ENCODE measurements around the gene RPS19.
"Not testable (repeated sequence)": the region's sequence is repeated elsewhere in the genome, so short reads cannot be mapped to it uniquely, and the experiment has no call there.

Gene RPS19

GRCh38 chr19:41860419-41861115, 512 bp downstream of the RPS19 start:
- no peak for DNase-seq

GRCh38 chr19:41861116-41861768, 1.2 kb downstream of the RPS19 start:
- DNase-seq = no peak

- DNase-seq = no peak
Observed at GRCh38 chr19:41861846-41862245, 1.8 kb downstream of the RPS19 start.

- no peak for DNase-seq
Observed at GRCh38 chr19:41862445-41862986, 2.5 kb downstream of the RPS19 start.

- DNase-seq = no peak
Observed at GRCh38 chr19:41863209-41863931, 3.3 kb downstream of the RPS19 start.

GRCh38 chr19:41864374-41864773, 4.3 kb downstream of the RPS19 start:
- no peak for DNase-seq

- no peak for DNase-seq
Observed at GRCh38 chr19:41866284-41866683, 6.2 kb downstream of the RPS19 start.

- no peak for DNase-seq
Observed at GRCh38 chr19:41868120-41868988, 8.3 kb downstream of the RPS19 start.

- DNase-seq = no peak
Observed at GRCh38 chr19:41868989-41869300, 8.9 kb downstream of the RPS19 start.

- no peak for DNase-seq
Observed at GRCh38 chr19:41869374-41869955, 9.4 kb downstream of the RPS19 start.

GRCh38 chr19:41870401-41870873, 10.4 kb downstream of the RPS19 start:
- DNase-seq = no peak

- no peak for DNase-seq
Observed at GRCh38 chr19:41871573-41872383, 11.7 kb downstream of the RPS19 start.

- no peak for DNase-seq
Observed at GRCh38 chr19:41872384-41872774, 12.3 kb downstream of the RPS19 start.

GRCh38 chr19:41872775-41873647, 13.0 kb downstream of the RPS19 start:
- no peak for DNase-seq

- not testable (repeated sequence) for DNase-seq
Observed at GRCh38 chr19:41875973-41876372, 15.9 kb downstream of the RPS19 start.

- no peak for DNase-seq
Observed at GRCh38 chr19:41876847-41877832, 17.1 kb downstream of the RPS19 start, which contains the start of gene CD79A. CD79A (plus strand) TSS chr19:41877279; CDS start chr19:41877305, 26 bp downstream.

- no peak for DNase-seq
Observed at GRCh38 chr19:41877916-41878905, 18.2 kb downstream of the RPS19 start.

- no peak for DNase-seq
Observed at GRCh38 chr19:41879080-41879479, 19.0 kb downstream of the RPS19 start.

Data from SIG-M5 (cell line).